ENCODE measurements around the gene TADA2A.

TADA2A gene, protein sequence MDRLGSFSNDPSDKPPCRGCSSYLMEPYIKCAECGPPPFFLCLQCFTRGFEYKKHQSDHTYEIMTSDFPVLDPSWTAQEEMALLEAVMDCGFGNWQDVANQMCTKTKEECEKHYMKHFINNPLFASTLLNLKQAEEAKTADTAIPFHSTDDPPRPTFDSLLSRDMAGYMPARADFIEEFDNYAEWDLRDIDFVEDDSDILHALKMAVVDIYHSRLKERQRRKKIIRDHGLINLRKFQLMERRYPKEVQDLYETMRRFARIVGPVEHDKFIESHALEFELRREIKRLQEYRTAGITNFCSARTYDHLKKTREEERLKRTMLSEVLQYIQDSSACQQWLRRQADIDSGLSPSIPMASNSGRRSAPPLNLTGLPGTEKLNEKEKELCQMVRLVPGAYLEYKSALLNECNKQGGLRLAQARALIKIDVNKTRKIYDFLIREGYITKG

DNA sequence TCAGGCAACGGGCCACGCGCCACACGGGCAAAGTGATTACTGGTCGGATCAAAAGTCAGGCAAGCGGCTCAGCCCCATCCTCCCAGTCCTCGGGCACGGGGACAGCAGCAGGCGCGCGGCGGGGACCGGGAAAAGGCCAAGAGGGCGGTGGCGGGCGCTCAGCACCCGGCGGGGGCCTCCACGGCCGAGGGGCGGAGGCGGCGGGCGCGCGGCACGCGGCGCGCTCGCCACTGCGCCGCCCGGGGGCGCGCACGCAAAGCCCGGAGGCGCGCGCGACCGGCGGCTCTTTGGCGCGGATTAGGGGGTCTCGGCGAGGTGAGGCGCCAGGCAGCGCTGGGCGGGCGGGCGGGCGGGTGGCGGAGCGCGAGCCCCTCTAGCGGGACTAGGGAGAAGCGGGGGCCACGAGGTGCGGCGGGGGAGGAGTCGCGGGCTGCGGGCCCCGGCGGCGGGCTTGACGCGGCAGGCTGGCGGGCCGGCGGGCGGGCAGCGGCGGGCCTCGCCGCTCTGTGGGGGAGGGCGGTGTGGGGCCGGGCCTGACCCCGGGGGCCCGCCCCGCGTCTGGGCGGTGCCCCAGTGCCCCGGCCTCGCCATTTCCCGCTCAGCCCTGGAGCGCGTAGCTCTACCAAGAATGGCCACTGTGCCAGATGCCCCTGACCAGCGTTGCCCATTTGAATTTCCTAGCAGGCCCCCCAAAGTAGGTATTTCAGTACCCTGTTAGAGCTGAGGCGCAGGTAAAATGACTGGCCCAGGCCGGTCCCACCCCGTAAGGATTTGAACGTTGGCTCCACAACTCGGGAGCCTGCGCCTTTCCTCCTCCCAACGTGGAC is at the start of gene TADA2A, which contains the start of gene ACACA:
Gene TADA2A, plus strand, starts transcription at position 252 of the 827 bp plus-strand sequence. CDS start 4,480 bp downstream, outside the sequence.
Gene ACACA, minus strand, starts transcription at position 202 of the 827 bp plus-strand sequence. CDS start 537 bp downstream, outside the sequence.
- peak; percentile 79 for DNase-seq (ENCODE audit: low read depth)
- H3K4me3 ChIP-seq (ENCODE audit: low read length): peak within 1 kb of the TSS; percentile 86
- TF ChIP-seq, protein P1, sequence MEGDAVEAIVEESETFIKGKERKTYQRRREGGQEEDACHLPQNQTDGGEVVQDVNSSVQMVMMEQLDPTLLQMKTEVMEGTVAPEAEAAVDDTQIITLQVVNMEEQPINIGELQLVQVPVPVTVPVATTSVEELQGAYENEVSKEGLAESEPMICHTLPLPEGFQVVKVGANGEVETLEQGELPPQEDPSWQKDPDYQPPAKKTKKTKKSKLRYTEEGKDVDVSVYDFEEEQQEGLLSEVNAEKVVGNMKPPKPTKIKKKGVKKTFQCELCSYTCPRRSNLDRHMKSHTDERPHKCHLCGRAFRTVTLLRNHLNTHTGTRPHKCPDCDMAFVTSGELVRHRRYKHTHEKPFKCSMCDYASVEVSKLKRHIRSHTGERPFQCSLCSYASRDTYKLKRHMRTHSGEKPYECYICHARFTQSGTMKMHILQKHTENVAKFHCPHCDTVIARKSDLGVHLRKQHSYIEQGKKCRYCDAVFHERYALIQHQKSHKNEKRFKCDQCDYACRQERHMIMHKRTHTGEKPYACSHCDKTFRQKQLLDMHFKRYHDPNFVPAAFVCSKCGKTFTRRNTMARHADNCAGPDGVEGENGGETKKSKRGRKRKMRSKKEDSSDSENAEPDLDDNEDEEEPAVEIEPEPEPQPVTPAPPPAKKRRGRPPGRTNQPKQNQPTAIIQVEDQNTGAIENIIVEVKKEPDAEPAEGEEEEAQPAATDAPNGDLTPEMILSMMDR (IDR thresholded peaks at IDR 0.05; ENCODE audit: insufficient read depth, low read depth, low read length, missing control alignments): no peak

DNA sequence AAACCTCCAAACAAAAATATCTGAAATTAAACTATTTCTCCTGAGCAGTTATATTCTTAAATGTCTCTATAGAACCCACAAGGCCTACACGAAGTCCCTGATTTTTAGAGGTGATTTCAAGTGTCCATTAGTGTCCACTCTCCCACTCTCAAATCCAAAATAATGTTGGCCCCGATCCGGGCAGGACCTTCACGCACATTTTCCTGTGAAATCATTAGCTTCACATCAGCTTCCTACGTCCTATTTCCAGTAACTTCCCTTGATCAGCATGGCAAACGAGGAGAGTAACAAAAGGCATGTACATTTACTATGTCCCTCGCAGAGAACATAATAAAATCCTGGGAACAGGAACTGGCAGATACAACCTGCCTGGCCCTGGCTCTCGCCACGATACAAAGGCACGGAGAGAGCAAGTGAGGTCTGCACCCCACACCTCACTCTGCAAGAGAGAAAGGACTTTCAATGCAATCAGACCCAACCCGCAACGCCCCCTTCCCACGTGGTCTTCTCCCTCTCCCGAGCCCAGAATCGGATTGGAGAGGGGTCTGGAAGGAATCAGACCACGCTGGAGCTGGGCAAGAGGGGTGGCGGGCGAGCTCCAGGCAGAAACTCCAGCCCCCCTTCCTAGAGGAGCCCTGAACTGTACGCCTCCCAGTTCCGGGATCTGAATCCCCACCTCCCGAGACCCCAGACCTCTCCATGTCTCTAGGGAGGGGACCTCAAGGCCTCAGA is 48.4 kb upstream of the TADA2A start:
- TF ChIP-seq, protein P1 (IDR thresholded peaks at IDR 0.05; ENCODE audit: insufficient read depth, low read depth, low read length, missing control alignments): no peak
- peak overlapping the region; percentile 93 for H3K4me3 ChIP-seq (ENCODE audit: low read length)
- peak; percentile 43 for DNase-seq (ENCODE audit: low read depth)

DNA sequence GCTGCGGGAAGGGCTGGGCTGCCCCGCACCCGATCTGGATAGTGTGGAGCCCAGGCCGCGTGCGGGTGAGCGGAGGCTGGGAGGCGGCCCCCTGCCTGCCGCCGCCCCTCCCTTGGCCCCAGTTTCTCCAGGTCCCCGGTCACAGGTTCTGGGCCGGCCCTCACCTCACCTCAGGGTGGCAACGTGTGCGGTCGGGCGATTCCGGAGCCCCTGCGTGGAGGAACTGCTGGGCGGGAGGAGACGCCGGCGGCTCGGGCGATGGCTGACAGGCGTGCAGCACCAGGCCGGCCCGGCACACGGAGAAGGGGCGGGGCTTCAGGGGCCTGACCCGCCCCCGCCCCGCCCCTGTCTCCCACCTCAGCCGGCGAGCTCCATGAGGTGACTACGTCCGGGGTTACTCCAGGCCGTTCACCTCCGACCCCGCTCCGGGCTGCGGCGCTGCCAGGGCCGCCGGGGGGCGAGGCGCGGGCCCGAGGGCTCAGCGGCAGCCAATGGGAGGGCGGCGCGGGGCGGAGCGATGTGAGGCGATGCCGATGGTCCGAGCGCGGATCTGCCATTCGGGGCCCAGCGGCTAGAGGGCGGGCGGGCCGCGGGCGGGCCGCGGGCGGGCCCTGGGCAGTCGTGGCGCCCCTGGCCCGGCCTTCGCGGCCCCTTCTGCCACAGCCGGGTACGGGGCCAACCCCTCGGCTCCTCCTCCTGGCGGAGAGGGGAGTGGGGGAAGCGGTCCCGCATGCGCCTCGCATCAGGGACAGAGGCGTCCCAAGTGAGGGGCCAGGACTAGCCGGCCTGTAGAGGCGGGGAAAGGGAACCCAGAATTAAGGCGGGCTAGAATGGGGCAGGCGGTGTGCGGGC is 47.6 kb upstream of the TADA2A start:
- TF ChIP-seq, protein P1 (IDR thresholded peaks at IDR 0.05; ENCODE audit: insufficient read depth, low read depth, low read length, missing control alignments): no peak
- DNase-seq (ENCODE audit: low read depth): peak; percentile 79
- peak overlapping the region; percentile 93 for H3K4me3 ChIP-seq (ENCODE audit: low read length)

DNA sequence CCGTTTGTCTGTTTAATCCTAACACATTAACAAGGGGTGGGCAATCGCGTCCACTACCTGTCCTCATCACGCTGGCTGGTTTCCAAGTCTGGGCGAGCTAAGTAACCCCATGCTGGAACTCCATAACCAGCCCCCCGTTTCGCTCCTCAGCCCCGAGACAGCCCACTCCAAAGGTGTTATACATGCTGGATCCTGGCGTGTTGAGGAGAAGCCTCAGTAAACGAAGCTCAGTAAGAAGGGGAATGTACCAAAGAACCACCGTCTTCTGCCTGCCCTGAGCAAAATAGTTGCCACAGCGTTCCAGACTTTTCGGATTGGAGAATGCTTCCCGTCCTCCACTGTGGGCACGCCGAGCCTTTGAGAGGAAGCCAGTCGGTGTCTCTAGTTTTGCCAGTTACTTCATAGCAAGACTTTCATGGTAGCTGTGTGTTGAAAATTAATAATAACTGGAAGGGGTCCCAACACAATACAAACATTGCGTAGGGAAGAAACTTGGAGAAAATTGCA is 47.0 kb upstream of the TADA2A start:
- TF ChIP-seq, protein P1 (IDR thresholded peaks at IDR 0.05; ENCODE audit: insufficient read depth, low read depth, low read length, missing control alignments): no peak
- peak overlapping the region; percentile 23 for H3K4me3 ChIP-seq (ENCODE audit: low read length)
- peak; percentile 40 for DNase-seq (ENCODE audit: low read depth)

DNA sequence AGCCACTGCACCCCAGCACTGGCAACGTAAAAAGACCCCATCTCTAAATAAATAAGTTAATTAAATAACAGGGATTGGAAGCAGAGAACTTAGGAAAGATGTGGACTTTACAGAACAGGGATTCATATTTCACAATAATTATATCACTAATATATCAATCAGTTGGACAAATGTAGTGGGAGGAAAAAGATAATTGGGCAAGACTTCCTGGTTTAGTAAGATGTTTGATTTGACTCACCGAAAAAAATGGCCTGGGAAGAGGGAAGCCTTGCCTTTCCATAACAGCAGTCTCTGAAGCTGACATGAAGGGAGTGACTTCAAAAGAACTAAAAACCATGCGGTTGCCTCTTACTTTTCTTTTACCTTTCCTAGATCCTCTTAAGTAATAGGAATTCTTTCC is 46.1 kb upstream of the TADA2A start:
- no peak overlapping the region for H3K4me3 ChIP-seq (ENCODE audit: low read length)
- TF ChIP-seq, protein P1 (IDR thresholded peaks at IDR 0.05; ENCODE audit: insufficient read depth, low read depth, low read length, missing control alignments): no peak
- DNase-seq (ENCODE audit: low read depth): peak; percentile 93
